A673 (cell line): ENCODE results near the gene ARMC8.

Source experiments
- EZH2 ChIP-seq: fragments of 200-600 bp; sonication (generic); IDR thresholded peaks from 2 replicates; pipeline ENCODE4 v1.6.1; 2017; ENCODE audit warnings: borderline replicate concordance, low read depth, mild to moderate bottlenecking, mixed read lengths, antibody characterized with exemption, low read length; ENCODE audit not compliant: poor library complexity, severe bottlenecking
- TF ChIP-seq, protein P1 (sequence below): fragments of 300-800, 200-600 bp; sonication (generic); conservative IDR thresholded peaks from 2 replicates; pipeline ENCODE4 v1.5.1; 2017; ENCODE audit warnings: low read depth, mild to moderate bottlenecking, antibody characterized with exemption, low read length, moderate library complexity, mixed read lengths

DNA sequence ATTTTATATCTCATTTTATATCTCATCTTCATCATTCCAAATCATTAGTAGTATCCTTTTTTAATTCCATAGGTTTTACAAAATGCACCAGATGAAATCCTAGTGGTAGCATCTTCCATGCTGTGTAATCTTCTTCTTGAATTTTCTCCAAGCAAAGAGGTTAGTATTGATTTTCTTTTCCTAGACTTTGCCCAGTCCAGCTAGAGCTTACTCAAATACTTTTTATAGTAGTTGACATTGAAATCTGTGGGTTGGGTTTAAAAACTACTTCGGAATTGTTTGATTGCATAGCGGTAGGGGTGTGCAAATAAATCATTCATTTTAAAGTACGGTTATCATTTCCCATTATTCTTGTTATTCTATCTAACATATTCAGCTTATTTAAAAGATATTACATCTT, 80.0 kb downstream of the ARMC8 start:
- TF ChIP-seq, protein P1, sequence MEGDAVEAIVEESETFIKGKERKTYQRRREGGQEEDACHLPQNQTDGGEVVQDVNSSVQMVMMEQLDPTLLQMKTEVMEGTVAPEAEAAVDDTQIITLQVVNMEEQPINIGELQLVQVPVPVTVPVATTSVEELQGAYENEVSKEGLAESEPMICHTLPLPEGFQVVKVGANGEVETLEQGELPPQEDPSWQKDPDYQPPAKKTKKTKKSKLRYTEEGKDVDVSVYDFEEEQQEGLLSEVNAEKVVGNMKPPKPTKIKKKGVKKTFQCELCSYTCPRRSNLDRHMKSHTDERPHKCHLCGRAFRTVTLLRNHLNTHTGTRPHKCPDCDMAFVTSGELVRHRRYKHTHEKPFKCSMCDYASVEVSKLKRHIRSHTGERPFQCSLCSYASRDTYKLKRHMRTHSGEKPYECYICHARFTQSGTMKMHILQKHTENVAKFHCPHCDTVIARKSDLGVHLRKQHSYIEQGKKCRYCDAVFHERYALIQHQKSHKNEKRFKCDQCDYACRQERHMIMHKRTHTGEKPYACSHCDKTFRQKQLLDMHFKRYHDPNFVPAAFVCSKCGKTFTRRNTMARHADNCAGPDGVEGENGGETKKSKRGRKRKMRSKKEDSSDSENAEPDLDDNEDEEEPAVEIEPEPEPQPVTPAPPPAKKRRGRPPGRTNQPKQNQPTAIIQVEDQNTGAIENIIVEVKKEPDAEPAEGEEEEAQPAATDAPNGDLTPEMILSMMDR: no peak
- no peak for TF ChIP-seq EZH2
